ENCODE data around the gene CDH26.

- TF ChIP-seq POLR2AphosphoS5 (IDR thresholded peaks at IDR 0.05; ENCODE audit: borderline replicate concordance, low read depth, low read length) (no peak), EZH2 (IDR thresholded peaks at IDR 0.05) (no peak), FOXP2 (optimal IDR thresholded peaks at IDR 0.05; ENCODE audit: control extremely low read depth, extremely low read length, insufficient read depth) (no peak)
Measured at GRCh38 chr20:60010689-60011458, 52.7 kb downstream of the CDH26 start.
